ENCODE results near the gene HDGFL2. TPM values are rescaled to one million over a fixed set of nuclear protein-coding genes. Genes with fewer than 3 reads are reported as not detected.

Gene HDGFL2
- total RNA-seq, 1 donor from 2014 or later, result 92.6 TPM

GRCh38 chr19:4531562-4532165, 59.6 kb downstream of the HDGFL2 start:
- TF ChIP-seq CTCF (IDR thresholded peaks at IDR 0.05; ENCODE audit: unreplicated experiment), result no peak
- Mint-ChIP-seq H3K4me1 (ENCODE audit: low read depth) (no peaks in the 10 kb centered on the region), H3K4me3 (ENCODE audit: low read depth) (no peak overlapping the region), H3K9me3 (ENCODE audit: low read depth) (no peaks in the 10 kb centered on the region), H3K36me3 (ENCODE audit: insufficient read depth) (no peaks in the 10 kb centered on the region), H3K27ac (no peak overlapping the region), H3K27me3 (peaks cover 3% of the 10 kb centered on the region)
- no peak for DNase-seq (ENCODE audit: low spot score, unreplicated experiment)

GRCh38 chr19:4533334-4533733, 61.2 kb downstream of the HDGFL2 start:
- H3K27me3 Mint-ChIP-seq, result peaks cover 3% of the 10 kb centered on the region
- H3K9me3 Mint-ChIP-seq (ENCODE audit: low read depth), result no peaks in the 10 kb centered on the region
- no peak overlapping the region for H3K4me3 Mint-ChIP-seq (ENCODE audit: low read depth)
- H3K4me1 Mint-ChIP-seq (ENCODE audit: low read depth), result no peaks in the 10 kb centered on the region
- TF ChIP-seq CTCF (IDR thresholded peaks at IDR 0.05; ENCODE audit: unreplicated experiment), result no peak
- DNase-seq (ENCODE audit: low spot score, unreplicated experiment), result no peak
- H3K27ac Mint-ChIP-seq, result no peak overlapping the region
- no peaks in the 10 kb centered on the region for H3K36me3 Mint-ChIP-seq (ENCODE audit: insufficient read depth)

- Mint-ChIP-seq H3K4me1 (ENCODE audit: low read depth) (no peaks in the 10 kb centered on the region), H3K36me3 (ENCODE audit: insufficient read depth) (no peaks in the 10 kb centered on the region), H3K9me3 (ENCODE audit: low read depth) (no peaks in the 10 kb centered on the region), H3K27ac (no peak overlapping the region), H3K27me3 (peaks cover 3% of the 10 kb centered on the region), H3K4me3 (ENCODE audit: low read depth) (no peak overlapping the region)
- TF ChIP-seq CTCF (IDR thresholded peaks at IDR 0.05; ENCODE audit: unreplicated experiment), result no peak
- DNase-seq (ENCODE audit: low spot score, unreplicated experiment), result no peak
Measured at GRCh38 chr19:4533835-4534424, 61.8 kb downstream of the HDGFL2 start.

- DNase-seq (ENCODE audit: low spot score, unreplicated experiment), result peak; percentile 74
- Mint-ChIP-seq H3K36me3 (ENCODE audit: insufficient read depth) (no peaks in the 10 kb centered on the region), H3K9me3 (ENCODE audit: low read depth) (no peaks in the 10 kb centered on the region), H3K27me3 (peaks cover 3% of the 10 kb centered on the region), H3K4me3 (ENCODE audit: low read depth) (peak within 1 kb of the TSS; percentile 40), H3K4me1 (ENCODE audit: low read depth) (no peaks in the 10 kb centered on the region), H3K27ac (no peak within 1 kb of the TSS)
- TF ChIP-seq CTCF (IDR thresholded peaks at IDR 0.05; ENCODE audit: unreplicated experiment), result peak; percentile 32
Measured at GRCh38 chr19:4534836-4535658, 63.0 kb downstream of the HDGFL2 start, which contains the start of gene PLIN5. Gene PLIN5, minus strand, starts transcription at chr19:4535224. Its CDS starts 1,150 bp downstream, at chr19:4534074.

- H3K4me3 Mint-ChIP-seq (ENCODE audit: low read depth), result no peak overlapping the region
- no peaks in the 10 kb centered on the region for H3K9me3 Mint-ChIP-seq (ENCODE audit: low read depth)
- peaks cover 3% of the 10 kb centered on the region for H3K27me3 Mint-ChIP-seq
- H3K27ac Mint-ChIP-seq, result no peak overlapping the region
- no peak for TF ChIP-seq CTCF (IDR thresholded peaks at IDR 0.05; ENCODE audit: unreplicated experiment)
- no peak for DNase-seq (ENCODE audit: low spot score, unreplicated experiment)
- H3K36me3 Mint-ChIP-seq (ENCODE audit: insufficient read depth), result no peaks in the 10 kb centered on the region
- no peaks in the 10 kb centered on the region for H3K4me1 Mint-ChIP-seq (ENCODE audit: low read depth)
Measured at GRCh38 chr19:4536798-4537197, 64.7 kb downstream of the HDGFL2 start.
